ENCODE results near the gene IKBKG.

The IKBKG gene

GRCh38 chrX:154546354-154547244 is 821 bp upstream of the IKBKG start, which contains the start of gene G6PD (continued):
- TF ChIP-seq ZNF518A (tag by site-specific recombination; conservative IDR thresholded peaks at IDR 0.05; ENCODE audit: low read depth): no peak
- TF ChIP-seq ZNF114 (tag by site-specific recombination; IDR thresholded peaks at IDR 0.05): no peak
- TF ChIP-seq HIC1 (tag by site-specific recombination; IDR thresholded peaks at IDR 0.05): no peak
- TF ChIP-seq ZNF48 (tag by site-specific recombination; IDR thresholded peaks at IDR 0.05): no peak
- no peak for TF ChIP-seq ZNF16 (tag by site-specific recombination; IDR thresholded peaks at IDR 0.05; ENCODE audit: low read depth)
- TF ChIP-seq ZFP69B (tag by site-specific recombination; IDR thresholded peaks at IDR 0.05): 0 out of 2 replicates have a peak, but pooled peaks have one; percentile 37
- no peak for TF ChIP-seq WT1 (tag by site-specific recombination; IDR thresholded peaks at IDR 0.05)
- peak; percentile 52; the same call in 1 of the 2 replicates for TF ChIP-seq PBX3 (CRISPR knock-in tag; IDR thresholded peaks at IDR 0.05)

GRCh38 chrX:154548028-154548316 is 552 bp downstream of the IKBKG start:
- H3K4me3 ChIP-seq (ENCODE audit: low read depth, low read length): peak overlapping the region; percentile 63
- H3K4me1 ChIP-seq (ENCODE audit: control insufficient read depth, insufficient read depth, low read length): no peaks in the 10 kb centered on the region; the same call in 1 of the 2 replicates
- TF ChIP-seq SETDB1 (IDR thresholded peaks at IDR 0.05; ENCODE audit: insufficient read length, low read length) (no peak), ZNF404 (tag by site-specific recombination; IDR thresholded peaks at IDR 0.05) (no peak), ZBTB17 (tag by site-specific recombination; IDR thresholded peaks at IDR 0.05) (peak; percentile 97), ZNF214 (tag by site-specific recombination; IDR thresholded peaks at IDR 0.05; ENCODE audit: borderline replicate concordance) (no peak)
- peaks cover 5 to 27% of the 10 kb centered on the region in 2 experiments; a peak in 2 of 3 replicates for H3K36me3 ChIP-seq (ENCODE audit: control insufficient read depth in 2 of 2, insufficient read depth in 1 of 2, low read length in 2 of 2)
- POLR2A ChIA-PET: interaction anchor here (0.9 to 1.5 kb wide), 3 partner anchors 136 to 177 kb away, joined by 3 to 4 read pairs (median 4); partner anchors contain the start of gene TAFAZZIN
- no peaks in the 10 kb centered on the region for H3K9me3 ChIP-seq (ENCODE audit: control insufficient read depth, insufficient read depth, low read depth, low read length)
- H3K27ac ChIP-seq (ENCODE audit: extremely low read depth, low read depth, low read length): peak overlapping the region; percentile 96
- CTCF ChIA-PET: interaction anchor here (0.6 to 0.7 kb wide), 2 partner anchors 52 to 174 kb away, joined by 3 read pairs; partner anchors contain the start of gene FLNA

- Histone ChIP-seq H3K4me1 (ENCODE audit: control insufficient read depth, insufficient read depth, low read length) (no peaks in the 10 kb centered on the region; the same call in 1 of the 2 replicates), H3K4me3 (ENCODE audit: low read depth, low read length) (no peak overlapping the region), H3K36me3 (ENCODE audit: control insufficient read depth in 2 of 2, insufficient read depth in 1 of 2, low read length in 2 of 2) (peaks cover 5 to 30% of the 10 kb centered on the region in 2 experiments; a peak in 2 of 3 replicates), H3K27ac (ENCODE audit: extremely low read depth, low read depth, low read length) (no peak overlapping the region), H3K9me3 (ENCODE audit: control insufficient read depth, insufficient read depth, low read depth, low read length) (no peaks in the 10 kb centered on the region)
- POLR2A ChIA-PET: no interaction called here
- CTCF ChIA-PET: interaction anchor here (0.7 kb wide), 1 partner anchor 1184 kb away, joined by 3 read pairs; no protein-coding TSS in a partner anchor
- TF ChIP-seq ZNF398 (tag by site-specific recombination; IDR thresholded peaks at IDR 0.05) (no peak), SALL2 (tag by site-specific recombination; IDR thresholded peaks at IDR 0.05; ENCODE audit: borderline replicate concordance) (no peak), ZNF645 (tag by site-specific recombination; IDR thresholded peaks at IDR 0.05) (no peak), ZNF416 (tag by site-specific recombination; IDR thresholded peaks at IDR 0.05) (no peak), ZFP41 (tag by site-specific recombination; IDR thresholded peaks at IDR 0.05; ENCODE audit: borderline replicate concordance) (no peak), ZSCAN4 (tag by site-specific recombination; IDR thresholded peaks at IDR 0.05) (no peak)
Measured at GRCh38 chrX:154549766-154550165, 2.3 kb downstream of the IKBKG start.
